Ascending aorta (tissue), 2 donors: ENCODE data around the gene SF3B2. TPM values are rescaled to one million over a fixed set of nuclear protein-coding genes. Genes with fewer than 3 reads are reported as not detected.
A peak's percentile ranks its signal among the peaks of the same experiment; 100 is the strongest.

Experiments used
- DNase-seq, 2 donors: peaks; one replicate each; pipeline ENCODE4 v3.0.0-alpha.2; 2019; ENCODE audit warnings: low spot score in 2 of 2
- H3K27ac ChIP-seq, 2 donors: fragments of 200-600 bp; sonication (generic); one replicate each; pipeline ENCODE4 v1.5.1; 2016 to 2017; ENCODE audit warnings: mild to moderate bottlenecking in 1 of 2
- H3K27me3 ChIP-seq: fragments of 200-600 bp; sonication (generic); one replicate; pipeline ENCODE4 v1.5.1; 2017
- H3K36me3 ChIP-seq, 2 donors: fragments of 200-600 bp; sonication (generic); one replicate each; pipeline ENCODE4 v1.5.1; 2016
- H3K4me1 ChIP-seq, 2 donors: fragments of 200-600 bp; sonication (generic); one replicate each; pipeline ENCODE4 v1.5.1; 2016 to 2017; ENCODE audit warnings: mild to moderate bottlenecking in 1 of 2
- H3K4me3 ChIP-seq, 2 donors: fragments of 200-600 bp; sonication (generic); one replicate each; pipeline ENCODE4 v1.5.1; 2016 to 2017; ENCODE audit warnings: mild to moderate bottlenecking in 1 of 2
- H3K9me3 ChIP-seq, 2 donors: fragments of 200-600 bp; sonication (generic); one replicate each; pipeline ENCODE4 v1.5.1; 2016
- CTCF ChIP-seq, 3 experiments: fragments of 200-600 bp in 2 of 3; fragments of 450-650 bp in 1 of 3; sonication (generic) in 2 of 3; IDR thresholded peaks; one replicate each; pipeline ENCODE4 v1.5.1; 2016 to 2019; ENCODE audit warnings: antibody characterized with exemption in 3 of 3, mild to moderate bottlenecking in 1 of 3, moderate library complexity in 1 of 3
- intact Hi-C: fragments of 100-400 bp; cut with DNase I; formaldehyde crosslinking; loops from one replicate; pipeline ENCODE4 v1.15.1; 2023
- total RNA-seq: library from RNA; depleted of rRNA; stranded (reverse); fragments of >200 nt; gene quantifications from one replicate; pipeline ENCODE4 v1.1.0, GENCODE V29; 2016

SF3B2 gene
- 128 TPM for total RNA-seq

- H3K27me3 ChIP-seq = no peaks in the 10 kb centered on the region
Observed at GRCh38 chr11:66051766-66052663, at the start of gene SF3B2. Gene SF3B2, plus strand, starts transcription at chr11:66052364. Its CDS starts 21 bp downstream, at chr11:66052385.

GRCh38 chr11:66002648-66003225 lies 49.4 kb upstream of the SF3B2 start:
- Histone ChIP-seq H3K4me3 (peak overlapping the region; percentile 89 to 98), H3K4me1 (peaks cover 3 to 27% of the 10 kb centered on the region in 2 donors), H3K36me3 (peaks cover 40 to 59% of the 10 kb centered on the region in 2 donors), H3K27ac (peak overlapping the region; percentile 86 to 93), H3K27me3 (no peaks in the 10 kb centered on the region), H3K9me3 (no peaks in the 10 kb centered on the region)
- DNase-seq = no peak
- TF ChIP-seq CTCF (IDR thresholded peaks at IDR 0.05) = peak; percentile 6 to 28 (median 28)
- intact Hi-C loops = loop anchor here (1.0 to 5.0 kb wide), 4 partner anchors 20 to 115 kb away; partner anchors contain the start of genes FIBP, SART1 and SF3B2

More at GRCh38 chr11:66051766-66052663, at the start of gene SF3B2:
- H3K4me3 ChIP-seq = peak within 1 kb of the TSS; percentile 94
- no peaks in the 10 kb centered on the region for H3K9me3 ChIP-seq
- peaks cover 6 to 19% of the 10 kb centered on the region in 2 donors for H3K4me1 ChIP-seq
- peak within 1 kb of the TSS; percentile 83 to 84 for H3K27ac ChIP-seq
- intact Hi-C loops = loop anchor here (1.0 kb wide), 1 partner anchor 50 kb away; the partner anchor contains the start of genes BANF1 and EIF1AD
- TF ChIP-seq CTCF (IDR thresholded peaks at IDR 0.05) = no peak
- peaks cover 23 to 28% of the 10 kb centered on the region in 2 donors for H3K36me3 ChIP-seq
- peak; percentile 93 to 99 for DNase-seq

- no peaks in the 10 kb centered on the region for H3K9me3 ChIP-seq
- H3K4me3 ChIP-seq = peak overlapping the region; percentile 89 to 98
- H3K27ac ChIP-seq = peak overlapping the region; percentile 86 to 93
- H3K4me1 ChIP-seq = peaks cover 3 to 27% of the 10 kb centered on the region in 2 donors
- no peak for DNase-seq
- TF ChIP-seq CTCF (IDR thresholded peaks at IDR 0.05) = no peak
- intact Hi-C loops = loop anchor here (5.0 kb wide), 1 partner anchor 116 kb away; the partner anchor contains the start of gene FIBP
- no peaks in the 10 kb centered on the region for H3K27me3 ChIP-seq
- peaks cover 34 to 53% of the 10 kb centered on the region in 2 donors for H3K36me3 ChIP-seq
Observed at GRCh38 chr11:66003291-66003690, 48.9 kb upstream of the SF3B2 start.

- Histone ChIP-seq H3K27ac (peak overlapping the region; percentile 86 to 93), H3K4me3 (no peak overlapping the region), H3K27me3 (no peaks in the 10 kb centered on the region), H3K9me3 (no peaks in the 10 kb centered on the region), H3K36me3 (peaks cover 25 to 44% of the 10 kb centered on the region in 2 donors), H3K4me1 (peaks cover 3 to 32% of the 10 kb centered on the region in 2 donors)
- intact Hi-C loops = loop anchor here (5.0 kb wide), 1 partner anchor 117 kb away; the partner anchor contains the start of gene FIBP
- TF ChIP-seq CTCF (IDR thresholded peaks at IDR 0.05) = no peak
- DNase-seq = no peak
Observed at GRCh38 chr11:66004186-66004585, 48.0 kb upstream of the SF3B2 start.

GRCh38 chr11:66006134-66006890 lies 45.9 kb upstream of the SF3B2 start:
- intact Hi-C loops = no loop called here
- Histone ChIP-seq H3K27ac (peak overlapping the region; percentile 32 to 51), H3K4me3 (no peak overlapping the region), H3K4me1 (peaks cover 0 to 24% of the 10 kb centered on the region in 2 donors), H3K9me3 (no peaks in the 10 kb centered on the region), H3K27me3 (no peaks in the 10 kb centered on the region), H3K36me3 (peaks cover 15 to 31% of the 10 kb centered on the region in 2 donors)
- no peak for TF ChIP-seq CTCF (IDR thresholded peaks at IDR 0.05)
- no peak for DNase-seq
